Heart right ventricle (tissue), 16 donors: ENCODE data around the gene PEAK1. TPM values are rescaled to one million over a fixed set of nuclear protein-coding genes. Genes with fewer than 3 reads are reported as not detected.
A peak's percentile ranks its signal among the peaks of the same experiment; 100 is the strongest.

Experiments used
- ATAC-seq, 8 donors: fragments of 200-7000 bp; cut with Tn5 transposase; one replicate each; pipeline ENCODE4 v1.9.1; 2020; ENCODE audit warnings: mild to moderate bottlenecking in 8 of 8, moderate library complexity in 8 of 8, moderate number of reproducible peaks in 1 of 8
- DNase-seq, 2 donors: peaks; one replicate each; pipeline ENCODE4 v3.0.0-alpha.2; 2020
- H3K27ac ChIP-seq, 10 donors: fragments of 200-600 bp; sonication (generic) in 2 of 10; one replicate each; pipeline versions ENCODE4 v1.5.0 to v1.8.0; 2020 to 2022; ENCODE audit warnings: mild to moderate bottlenecking in 3 of 10
- H3K27me3 ChIP-seq, 7 donors: fragments of 200-600 bp; one replicate each; pipeline ENCODE4 v1.8.0; 2021 to 2022; ENCODE audit warnings: mild to moderate bottlenecking in 2 of 7
- H3K36me3 ChIP-seq, 9 donors: fragments of 200-600 bp; sonication (generic) in 1 of 9; one replicate each; pipeline versions ENCODE4 v1.5.0 to v1.8.0; 2020 to 2022; ENCODE audit warnings: mild to moderate bottlenecking in 2 of 9
- H3K4me1 ChIP-seq, 9 donors: fragments of 200-600 bp; sonication (generic) in 1 of 9; one replicate each; pipeline versions ENCODE4 v1.5.0 to v1.8.0; 2020 to 2022; ENCODE audit warnings: mild to moderate bottlenecking in 4 of 9
- H3K4me3 ChIP-seq, 10 donors: fragments of 200-600 bp; sonication (generic) in 2 of 10; one replicate each; pipeline versions ENCODE4 v1.5.0 to v1.8.0; 2020 to 2022; ENCODE audit warnings: mild to moderate bottlenecking in 7 of 10, moderate library complexity in 2 of 10
- H3K9me3 ChIP-seq, 11 donors: fragments of 200-600 bp in 10 of 11; sonication (generic) in 2 of 11; one replicate each; pipeline versions ENCODE4 v1.5.0 to v1.8.0; 2013 to 2022; ENCODE audit warnings: mild to moderate bottlenecking in 2 of 11, control low read depth in 1 of 11, moderate library complexity in 1 of 11
- WGBS, 2 donors: extraction: QIAGEN DNeasy Blood & Tissue Kit; methylation state at CpG; one replicate each; pipeline ENCODE4 v1.1.7; 2013; ENCODE audit warnings: inconsistent platforms in 1 of 2; 5-methylcytosine and 5-hydroxymethylcytosine counted together
- intact Hi-C, 10 donors: fragments of 100-400 bp; cut with DNase I; formaldehyde crosslinking; loops; one replicate each; pipeline versions ENCODE4 v1.11.1 to v1.14.2; 2022
- polyA plus RNA-seq, 2 donors: library from polyadenylated mRNA; stranded (reverse); fragments of 200-250 nt; gene quantifications; one replicate each; pipeline ENCODE4 v1.2.3, GENCODE V29; 2013
- total RNA-seq, 10 donors: library from RNA; stranded (reverse); fragmentation: NEBNext Ultra II Directional in 3 of 10; extraction: Animal tissue kit (Norgen Biotek cat#: 25700) in 3 of 10; gene quantifications; one replicate each; pipeline versions ENCODE4 v1.2.1 to v1.2.4, GENCODE V29; 2021 to 2023
- TF ChIP-seq, protein P1 (sequence below), 9 donors: fragments of 200-600 bp; sonication (generic) in 2 of 9; IDR thresholded peaks; one replicate each; pipeline versions ENCODE4 v1.5.0 to v1.8.0; 2021 to 2022; ENCODE audit warnings: antibody characterized with exemption in 9 of 9, mild to moderate bottlenecking in 5 of 9, moderate library complexity in 1 of 9
- donor health status: Arrhythmogenic right ventricular cardiomyopathy.
- donor health status: ischemic (EF 13 %, LVEDD 7.1; RV severe dilation, severe dysfunction).
- donor health status: healthy with polysubstance abuse.
- donor health status: DM: no; HTN: yes; CAD: no.
- donor health status: DM: no; HTN: no; CAD: no.
- donor health status: ischemic (EF 25% LVEDD 6.9; RV normal size, moderate dysfunction).
- donor health status: ischemic (EF 25% LVEDD 5.7; RV mildly dilated, moderate dysfunction).
- donor health status: healthy.
- donor health status: DM: yes; HTN: yes; CAD: no.
- donor health status: Ischemic cardiomyopathy.
- donor health status: ischemic (EF 35%, LVEDD 5.7; RV mildly dilated, moderate dysfunction).
- donor health status: nonischemic (EF 11% LVEDD 7.7; RV severe dilation, severe dysfunction).
- donor health status: DM: yes; HTN: yes; CAD: no.
- donor health status: PGD.
- donor health status: ischemic (EF 29% LVEDD 5.4; RV normal size, mild dysfunction).
- donor health status: nonischemic (EF 23%, LVEDD 6.1; RV moderate dilation, normal function).

Gene PEAK1
- total and polyA plus RNA-seq, 12 donors: 7.0 to 146 (median 90.8) TPM

GRCh38 chr15:77296773-77297337, 123.0 kb downstream of the PEAK1 start:
- TF ChIP-seq, protein P1, sequence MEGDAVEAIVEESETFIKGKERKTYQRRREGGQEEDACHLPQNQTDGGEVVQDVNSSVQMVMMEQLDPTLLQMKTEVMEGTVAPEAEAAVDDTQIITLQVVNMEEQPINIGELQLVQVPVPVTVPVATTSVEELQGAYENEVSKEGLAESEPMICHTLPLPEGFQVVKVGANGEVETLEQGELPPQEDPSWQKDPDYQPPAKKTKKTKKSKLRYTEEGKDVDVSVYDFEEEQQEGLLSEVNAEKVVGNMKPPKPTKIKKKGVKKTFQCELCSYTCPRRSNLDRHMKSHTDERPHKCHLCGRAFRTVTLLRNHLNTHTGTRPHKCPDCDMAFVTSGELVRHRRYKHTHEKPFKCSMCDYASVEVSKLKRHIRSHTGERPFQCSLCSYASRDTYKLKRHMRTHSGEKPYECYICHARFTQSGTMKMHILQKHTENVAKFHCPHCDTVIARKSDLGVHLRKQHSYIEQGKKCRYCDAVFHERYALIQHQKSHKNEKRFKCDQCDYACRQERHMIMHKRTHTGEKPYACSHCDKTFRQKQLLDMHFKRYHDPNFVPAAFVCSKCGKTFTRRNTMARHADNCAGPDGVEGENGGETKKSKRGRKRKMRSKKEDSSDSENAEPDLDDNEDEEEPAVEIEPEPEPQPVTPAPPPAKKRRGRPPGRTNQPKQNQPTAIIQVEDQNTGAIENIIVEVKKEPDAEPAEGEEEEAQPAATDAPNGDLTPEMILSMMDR (IDR thresholded peaks at IDR 0.05): no peak
- 58 to 65% methylated on average over 2 of the region's 2 CpGs for WGBS, 2 donors
- H3K9me3 ChIP-seq: no peaks in the 10 kb centered on the region
- H3K36me3 ChIP-seq: peaks cover 0 to 3% (median 0%) of the 10 kb centered on the region in 9 donors
- peaks cover 0 to 33% (median 12%) of the 10 kb centered on the region in 9 donors for H3K4me1 ChIP-seq
- H3K4me3 ChIP-seq: no peak overlapping the region
- H3K27ac ChIP-seq: peak overlapping the region in 1 of 10 donors; percentile 51
- ATAC-seq (peak in 1 of 8 donors; percentile 40), DNase-seq (no peak)
- H3K27me3 ChIP-seq: no peaks in the 10 kb centered on the region
- intact Hi-C loops: no loop called here

DNA sequence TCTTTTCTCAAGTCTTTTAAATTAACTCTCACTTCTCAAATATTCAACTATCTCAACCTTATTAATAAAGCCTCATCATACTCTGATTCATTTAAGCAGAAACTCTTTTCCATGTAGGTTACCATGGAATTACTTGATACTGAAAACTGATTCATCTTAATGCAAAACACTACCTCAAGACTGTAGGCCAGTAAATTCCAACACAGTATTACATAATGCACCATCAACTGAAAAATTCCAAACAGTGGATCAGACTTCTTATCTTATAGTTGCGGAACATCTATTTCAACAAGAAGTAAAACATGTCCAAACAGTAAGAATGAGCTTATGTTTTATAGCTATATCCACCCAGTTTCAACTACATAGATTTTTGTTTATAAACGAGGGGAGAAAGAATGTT, 124.5 kb downstream of the PEAK1 start:
- no peak for DNase-seq

DNA sequence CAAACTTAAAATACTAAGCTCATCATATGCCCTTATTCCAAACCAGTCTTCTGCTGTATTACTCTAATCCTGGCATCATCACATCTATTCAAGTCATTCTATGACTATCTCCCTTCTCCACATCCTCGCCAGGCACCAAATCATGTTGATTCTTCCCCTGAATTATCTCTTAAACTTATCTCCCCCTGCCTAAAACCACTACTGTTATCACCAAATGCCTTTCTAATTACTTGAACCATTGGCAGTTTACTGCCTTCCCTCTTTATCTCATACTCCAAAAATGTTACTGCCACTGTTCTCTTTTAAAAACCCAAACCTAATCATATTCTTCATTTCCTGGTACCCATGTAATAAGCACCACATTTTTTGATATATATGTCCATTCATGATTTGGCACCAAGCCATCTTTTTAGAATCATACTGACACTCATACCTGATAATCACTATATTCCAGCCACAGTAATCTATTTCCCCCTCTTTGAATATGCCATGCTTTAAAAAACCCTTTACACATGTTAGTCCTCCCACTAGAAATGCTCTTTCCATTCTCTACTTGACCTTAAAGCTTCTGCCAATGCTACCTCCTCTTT, 126.8 kb downstream of the PEAK1 start:
- intact Hi-C loops: no loop called here
- TF ChIP-seq, protein P1 (IDR thresholded peaks at IDR 0.05): no peak
- no peak for ATAC-seq

More for the DNA sequence above, 124.5 kb downstream of the PEAK1 start:
- TF ChIP-seq, protein P1 (IDR thresholded peaks at IDR 0.05): no peak
- Histone ChIP-seq H3K27me3 (no peaks in the 10 kb centered on the region), H3K9me3 (no peaks in the 10 kb centered on the region), H3K4me3 (no peak overlapping the region), H3K27ac (no peak overlapping the region), H3K36me3 (peaks cover 0 to 3% (median 0%) of the 10 kb centered on the region in 9 donors), H3K4me1 (peaks cover 0 to 33% (median 12%) of the 10 kb centered on the region in 9 donors)
- intact Hi-C loops: no loop called here
- 60 to 69% methylated on average over 2 of the region's 2 CpGs for WGBS, 2 donors
- ATAC-seq: no peak

GRCh38 chr15:77291107-77291506, 128.8 kb downstream of the PEAK1 start:
- TF ChIP-seq, protein P1 (IDR thresholded peaks at IDR 0.05): no peak
- ATAC-seq: no peak
- 92 to 93% methylated on average over 4 of the region's 4 CpGs for WGBS, 2 donors
- Histone ChIP-seq H3K36me3 (peaks cover 0 to 2% (median 0%) of the 10 kb centered on the region in 9 donors), H3K27me3 (no peaks in the 10 kb centered on the region), H3K9me3 (no peaks in the 10 kb centered on the region), H3K4me1 (peaks cover 0 to 35% (median 18%) of the 10 kb centered on the region in 9 donors), H3K4me3 (no peak overlapping the region), H3K27ac (no peak overlapping the region)
- no peak for DNase-seq
- intact Hi-C loops: no loop called here

More for the DNA sequence above, 126.8 kb downstream of the PEAK1 start:
- H3K27me3 ChIP-seq: no peaks in the 10 kb centered on the region
- whole genome bisulfite sequencing, 2 donors: 59 to 65% methylated on average over 1 of the region's 1 CpG
- H3K9me3 ChIP-seq: no peaks in the 10 kb centered on the region
- H3K27ac ChIP-seq: no peak overlapping the region
- no peak for DNase-seq
- H3K36me3 ChIP-seq: peaks cover 0 to 3% (median 0%) of the 10 kb centered on the region in 9 donors
- no peak overlapping the region for H3K4me3 ChIP-seq
- peaks cover 0 to 38% (median 16%) of the 10 kb centered on the region in 9 donors for H3K4me1 ChIP-seq
